ENCODE data around the gene GLTP. TPM values are rescaled to one million over a fixed set of nuclear protein-coding genes. Genes with fewer than 3 reads are reported as not detected.

Gene GLTP
- total and polyA plus RNA-seq, 4 donors: 31.2 to 49.2 (median 40.8) TPM

- Histone ChIP-seq H3K27ac (ENCODE audit: low read depth in 1 of 2, low read length in 1 of 2) (no peak overlapping the region), H3K27me3 (ENCODE audit: control insufficient read depth in 3 of 3, insufficient read depth in 3 of 3, low read length in 2 of 3) (no peaks in the 10 kb centered on the region), H3K9ac (ENCODE audit: insufficient read depth in 1 of 2, low read length in 2 of 2) (no peak overlapping the region), H3K9me3 (ENCODE audit: control insufficient read depth in 4 of 4, insufficient read depth in 3 of 4, low read length in 3 of 4) (no peaks in the 10 kb centered on the region), H3K4me3 (no peak overlapping the region), H3K36me3 (ENCODE audit: control insufficient read depth in 4 of 4, insufficient read depth in 4 of 4, low read length in 4 of 4) (peaks cover 0 to 25% (median 3%) of the 10 kb centered on the region in 4 donors), H3K4me1 (ENCODE audit: control insufficient read depth in 5 of 5, insufficient read depth in 5 of 5, low read length in 5 of 5) (peaks cover 0 to 15% (median 0%) of the 10 kb centered on the region in 5 donors)
- TF ChIP-seq CTCF (IDR thresholded peaks at IDR 0.05; ENCODE audit: control extremely low read depth, extremely low read depth): no peak
- DNase-seq (peak in 2 of 3 donors; percentile 13 to 35), ATAC-seq (ENCODE audit: insufficient read depth, low FRiP score) (no peak)
- WGBS, 2 donors: 75 to 80% methylated on average over 20 of the region's 20 CpGs
Observed at GRCh38 chr12:109925185-109925840, 45.0 kb upstream of the GLTP start.

- peaks cover 0 to 6% (median 0%) of the 10 kb centered on the region in 5 donors for H3K4me1 ChIP-seq (ENCODE audit: control insufficient read depth in 5 of 5, insufficient read depth in 5 of 5, low read length in 5 of 5)
- H3K4me3 ChIP-seq: no peak overlapping the region
- no peaks in the 10 kb centered on the region for H3K9me3 ChIP-seq (ENCODE audit: control insufficient read depth in 4 of 4, insufficient read depth in 3 of 4, low read length in 3 of 4)
- ATAC-seq (ENCODE audit: insufficient read depth, low FRiP score) (no peak), DNase-seq (no peak)
- H3K9ac ChIP-seq (ENCODE audit: insufficient read depth in 1 of 2, low read length in 2 of 2): no peak overlapping the region
- no peaks in the 10 kb centered on the region for H3K27me3 ChIP-seq (ENCODE audit: control insufficient read depth in 3 of 3, insufficient read depth in 3 of 3, low read length in 2 of 3)
- TF ChIP-seq CTCF (IDR thresholded peaks at IDR 0.05; ENCODE audit: control extremely low read depth, extremely low read depth): no peak
- H3K36me3 ChIP-seq (ENCODE audit: control insufficient read depth in 4 of 4, insufficient read depth in 4 of 4, low read length in 4 of 4): peaks cover 0 to 26% (median 9%) of the 10 kb centered on the region in 4 donors
- no peak overlapping the region for H3K27ac ChIP-seq (ENCODE audit: low read depth in 1 of 2, low read length in 1 of 2)
- WGBS, 2 donors: 89 to 90% methylated on average over 17 of the region's 17 CpGs
Observed at GRCh38 chr12:109923481-109924245, 43.3 kb upstream of the GLTP start.

DNA sequence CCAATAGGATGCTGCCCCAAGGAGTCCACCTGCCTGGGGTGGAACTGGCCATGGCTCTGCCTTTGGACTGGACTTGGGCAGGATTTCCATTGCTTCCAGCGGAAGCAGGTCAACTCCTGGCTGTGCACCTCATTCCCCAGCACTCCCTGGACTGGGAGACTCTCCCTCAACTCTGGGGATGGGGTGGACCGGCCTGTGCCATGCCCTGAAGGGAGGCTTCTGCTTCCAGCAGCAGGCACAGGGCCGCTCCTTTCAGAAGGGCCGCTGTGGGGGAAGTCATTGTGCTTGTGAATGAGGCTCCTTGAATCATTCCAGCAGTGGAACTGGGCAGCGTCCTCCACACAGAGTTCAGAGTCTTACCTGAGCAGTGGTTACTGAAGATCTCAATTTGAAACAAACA, 42.7 kb upstream of the GLTP start:
- ATAC-seq (ENCODE audit: insufficient read depth, low FRiP score) (no peak), DNase-seq (no peak)
- Histone ChIP-seq H3K9ac (ENCODE audit: insufficient read depth in 1 of 2, low read length in 2 of 2) (no peak overlapping the region), H3K27me3 (ENCODE audit: control insufficient read depth in 3 of 3, insufficient read depth in 3 of 3, low read length in 2 of 3) (no peaks in the 10 kb centered on the region), H3K27ac (ENCODE audit: low read depth in 1 of 2, low read length in 1 of 2) (no peak overlapping the region), H3K9me3 (ENCODE audit: control insufficient read depth in 4 of 4, insufficient read depth in 3 of 4, low read length in 3 of 4) (no peaks in the 10 kb centered on the region), H3K36me3 (ENCODE audit: control insufficient read depth in 4 of 4, insufficient read depth in 4 of 4, low read length in 4 of 4) (peaks cover 0 to 26% (median 9%) of the 10 kb centered on the region in 4 donors), H3K4me1 (ENCODE audit: control insufficient read depth in 5 of 5, insufficient read depth in 5 of 5, low read length in 5 of 5) (peaks cover 0 to 4% (median 0%) of the 10 kb centered on the region in 5 donors), H3K4me3 (no peak overlapping the region)
- no peak for TF ChIP-seq CTCF (IDR thresholded peaks at IDR 0.05; ENCODE audit: control extremely low read depth, extremely low read depth)
- WGBS, 2 donors: 91% methylated on average over 5 of the region's 5 CpGs

All from lung (tissue), 12 donors.